Mammary epithelial cell (primary cell): ENCODE data around the gene TMEM45B.
"Not testable (repeated sequence)": the region's sequence is repeated elsewhere in the genome, so short reads cannot be mapped to it uniquely, and the experiment has no call there.

ENCODE experiments used
- EZH2 ChIP-seq: IDR thresholded peaks from 2 replicates; pipeline ENCODE4 v1.6.1; 2012; ENCODE audit warnings: low read length, inconsistent platforms, borderline replicate concordance
- TF ChIP-seq, protein P1 (sequence below), 2 donors: IDR thresholded peaks in 1 of 2; conservative IDR thresholded peaks in 1 of 2; 2 replicates each; pipeline ENCODE4 v1.5.1; 2011 to 2012; ENCODE audit warnings: inconsistent platforms in 2 of 2, low read length in 2 of 2, mild to moderate bottlenecking in 2 of 2, control low read depth in 1 of 2, low read depth in 1 of 2; ENCODE audit not compliant: insufficient read depth in 1 of 2; ENCODE audit errors: extremely low read depth in 1 of 2

GRCh38 chr11:129771456-129771855 lies 44.2 kb upstream of the TMEM45B start:
- TF ChIP-seq, protein P1, sequence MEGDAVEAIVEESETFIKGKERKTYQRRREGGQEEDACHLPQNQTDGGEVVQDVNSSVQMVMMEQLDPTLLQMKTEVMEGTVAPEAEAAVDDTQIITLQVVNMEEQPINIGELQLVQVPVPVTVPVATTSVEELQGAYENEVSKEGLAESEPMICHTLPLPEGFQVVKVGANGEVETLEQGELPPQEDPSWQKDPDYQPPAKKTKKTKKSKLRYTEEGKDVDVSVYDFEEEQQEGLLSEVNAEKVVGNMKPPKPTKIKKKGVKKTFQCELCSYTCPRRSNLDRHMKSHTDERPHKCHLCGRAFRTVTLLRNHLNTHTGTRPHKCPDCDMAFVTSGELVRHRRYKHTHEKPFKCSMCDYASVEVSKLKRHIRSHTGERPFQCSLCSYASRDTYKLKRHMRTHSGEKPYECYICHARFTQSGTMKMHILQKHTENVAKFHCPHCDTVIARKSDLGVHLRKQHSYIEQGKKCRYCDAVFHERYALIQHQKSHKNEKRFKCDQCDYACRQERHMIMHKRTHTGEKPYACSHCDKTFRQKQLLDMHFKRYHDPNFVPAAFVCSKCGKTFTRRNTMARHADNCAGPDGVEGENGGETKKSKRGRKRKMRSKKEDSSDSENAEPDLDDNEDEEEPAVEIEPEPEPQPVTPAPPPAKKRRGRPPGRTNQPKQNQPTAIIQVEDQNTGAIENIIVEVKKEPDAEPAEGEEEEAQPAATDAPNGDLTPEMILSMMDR (conservative IDR thresholded peaks at IDR 0.05 in 1 of 2, IDR thresholded peaks at IDR 0.05 in 1 of 2; ENCODE audit: extremely low read depth in 1 of 2, insufficient read depth in 1 of 2, low read depth in 1 of 2, low read length in 2 of 2) = not testable (repeated sequence)
- not testable (repeated sequence) for TF ChIP-seq EZH2
